ENCODE measurements around the gene CHST5. TPM values are rescaled to one million over a fixed set of nuclear protein-coding genes. Genes with fewer than 3 reads are reported as not detected.

Gene CHST5
- total and polyA plus RNA-seq, 2 of the 13 experiments (the other 11 are each of a cell fraction or from before 2014, with no cell fraction given), result 0.05 TPM; not detected in 1

GRCh38 chr16:75555707-75556430 lies 20.0 kb upstream of the CHST5 start, which contains the start of gene TMEM231 (continued):
- TF ChIP-seq ARID4A (CRISPR knock-in tag; IDR thresholded peaks at IDR 0.05; ENCODE audit: borderline replicate concordance), result peak; percentile 98
- TF ChIP-seq ZNF513 (CRISPR knock-in tag; conservative IDR thresholded peaks at IDR 0.05), result 0 out of 2 replicates have a peak, but pooled peaks have one; percentile 48
- TF ChIP-seq BCL3 (CRISPR knock-in tag; IDR thresholded peaks at IDR 0.05), result peak; percentile 82
- TF ChIP-seq NCOA5 (CRISPR knock-in tag; IDR thresholded peaks at IDR 0.05), result no peak
- TF ChIP-seq ATF6 (CRISPR knock-in tag; conservative IDR thresholded peaks at IDR 0.05), result no peak
- TF ChIP-seq RBFOX2 (IDR thresholded peaks at IDR 0.05; ENCODE audit: low read depth, low read length), result peak; percentile 65
- no peak for TF ChIP-seq PLSCR1 (CRISPR knock-in tag; IDR thresholded peaks at IDR 0.05; ENCODE audit: borderline replicate concordance)
- TF ChIP-seq ZNF33B (CRISPR knock-in tag; IDR thresholded peaks at IDR 0.05), result peak; percentile 91; the same call in 1 of the 2 replicates
- peak; percentile 73 for TF ChIP-seq NFYB (CRISPR knock-in tag; IDR thresholded peaks at IDR 0.05)
- TF ChIP-seq BHLHE40 (IDR thresholded peaks at IDR 0.05; ENCODE audit: low read length), result no peak
- TF ChIP-seq ZMAT5 (CRISPR knock-in tag; IDR thresholded peaks at IDR 0.05; ENCODE audit: borderline replicate concordance, low read depth), result no peak
- no peak for TF ChIP-seq ZNF329 (CRISPR knock-in tag; IDR thresholded peaks at IDR 0.05; ENCODE audit: low read depth)
- no peak for TF ChIP-seq ZNF850 (CRISPR knock-in tag; conservative IDR thresholded peaks at IDR 0.05)
- TF ChIP-seq DZIP1 (CRISPR knock-in tag; IDR thresholded peaks at IDR 0.05), result peak; percentile 79; the same call in 1 of the 2 replicates

All from HepG2 (cell line).